HG02885 (cell line): Measurements from ENCODE around the gene TCF7.

Source experiments
- ATAC-seq: cut with Tn5 transposase; IDR thresholded peaks from one replicate; pipeline ENCODE4 v1.9.1; 2021; ENCODE audit warnings: mild to moderate bottlenecking; ENCODE audit not compliant: unreplicated experiment, poor library complexity

TCF7 gene

DNA sequence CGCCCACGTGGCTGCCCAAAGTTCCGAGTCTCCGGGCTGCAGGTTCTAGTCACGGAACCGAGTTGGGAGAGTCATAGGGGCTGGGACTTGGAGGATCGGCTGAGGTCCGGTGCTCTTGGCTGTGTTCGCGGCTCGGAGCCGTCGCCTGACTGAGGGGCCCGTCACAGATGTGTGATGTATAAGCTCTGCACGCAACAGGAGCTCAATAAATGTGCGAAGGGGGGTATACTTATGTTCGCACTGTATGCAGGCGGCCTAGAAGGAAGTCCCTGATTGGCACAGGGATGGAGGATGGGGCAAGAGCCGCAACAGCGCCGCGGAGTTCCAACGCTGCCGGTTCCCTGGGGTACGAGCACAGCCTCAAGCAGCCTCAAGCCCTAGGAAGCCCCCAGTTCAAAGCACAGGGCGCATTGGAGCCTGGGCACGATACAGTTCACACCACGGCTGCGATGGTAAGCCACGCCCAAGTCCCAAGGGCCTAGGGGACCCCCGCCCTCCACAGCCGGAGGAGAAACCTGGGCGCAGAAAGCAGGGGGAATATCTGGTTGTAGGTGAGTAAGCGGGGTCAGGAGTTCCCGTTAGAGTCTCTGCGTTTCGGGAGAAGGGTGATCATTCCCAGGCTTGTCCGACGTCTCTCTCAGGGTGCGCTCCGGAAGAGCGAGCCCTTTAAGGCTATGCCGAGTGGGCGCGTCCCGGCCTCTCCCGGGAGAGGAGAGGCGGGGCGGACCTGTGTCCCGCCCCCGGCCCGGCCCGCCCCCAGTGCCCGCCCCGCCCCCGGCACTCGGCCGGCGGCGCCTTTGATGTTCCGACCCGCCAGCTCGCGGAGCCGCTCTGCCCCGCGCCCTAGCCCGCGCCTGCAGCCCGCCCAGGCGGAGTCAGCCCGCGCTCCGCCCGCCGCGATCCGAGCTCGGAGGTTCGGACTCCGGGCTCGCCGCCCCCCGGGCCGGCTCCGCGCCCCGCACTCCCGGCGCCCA is at the start of gene TCF7:
TCF7 (plus strand) TSS at position 780 of the 974 bp plus-strand sequence. CDS start 226 bp downstream, outside the sequence.
- ATAC-seq: peak; percentile 85

GRCh38 chr5:134069553-134069952 is 44.9 kb upstream of the TCF7 start:
- no peak for ATAC-seq

DNA sequence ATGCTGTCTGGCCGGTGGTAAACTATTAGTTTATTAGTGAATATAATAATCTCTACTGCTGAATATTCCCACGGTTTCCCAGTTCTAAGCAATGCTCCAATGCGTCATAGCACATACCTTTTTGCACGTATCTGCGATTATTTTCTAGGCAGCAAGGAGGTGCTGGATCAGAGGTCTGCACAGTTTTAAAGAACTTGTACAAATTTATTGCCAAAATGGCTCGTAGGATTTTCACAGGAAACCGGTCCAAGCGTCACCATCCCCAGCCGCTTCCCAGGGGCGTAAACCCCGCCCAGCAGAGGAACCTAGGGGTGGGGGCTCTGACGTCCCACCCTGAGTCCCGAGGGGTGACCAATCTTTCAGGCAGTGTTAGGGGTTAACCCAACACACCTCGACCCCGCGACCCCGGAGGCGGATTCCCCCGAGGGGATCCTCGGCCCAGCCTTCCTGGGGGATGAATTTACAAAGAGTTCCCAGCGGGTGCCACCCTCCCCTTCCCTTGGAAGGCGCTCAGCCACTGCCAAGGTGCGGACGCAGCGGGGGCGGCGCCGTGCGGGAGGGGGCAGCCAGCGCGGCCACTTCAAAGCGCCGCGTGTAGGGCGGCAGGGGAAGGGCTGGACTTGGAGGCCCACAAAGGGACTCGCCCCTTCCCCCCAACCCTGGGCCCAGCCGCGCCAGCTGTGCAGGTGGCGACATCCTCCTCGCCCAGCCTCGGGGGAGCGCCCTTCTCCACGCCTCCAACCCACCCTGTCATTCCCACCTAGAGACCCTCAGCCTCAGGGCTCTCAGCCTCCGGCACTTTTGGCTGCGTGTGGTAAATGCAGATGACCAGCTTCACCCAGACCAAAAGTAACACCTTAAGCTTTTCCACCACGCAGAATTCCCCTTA is 43.5 kb upstream of the TCF7 start:
- ATAC-seq: peak; percentile 53

DNA sequence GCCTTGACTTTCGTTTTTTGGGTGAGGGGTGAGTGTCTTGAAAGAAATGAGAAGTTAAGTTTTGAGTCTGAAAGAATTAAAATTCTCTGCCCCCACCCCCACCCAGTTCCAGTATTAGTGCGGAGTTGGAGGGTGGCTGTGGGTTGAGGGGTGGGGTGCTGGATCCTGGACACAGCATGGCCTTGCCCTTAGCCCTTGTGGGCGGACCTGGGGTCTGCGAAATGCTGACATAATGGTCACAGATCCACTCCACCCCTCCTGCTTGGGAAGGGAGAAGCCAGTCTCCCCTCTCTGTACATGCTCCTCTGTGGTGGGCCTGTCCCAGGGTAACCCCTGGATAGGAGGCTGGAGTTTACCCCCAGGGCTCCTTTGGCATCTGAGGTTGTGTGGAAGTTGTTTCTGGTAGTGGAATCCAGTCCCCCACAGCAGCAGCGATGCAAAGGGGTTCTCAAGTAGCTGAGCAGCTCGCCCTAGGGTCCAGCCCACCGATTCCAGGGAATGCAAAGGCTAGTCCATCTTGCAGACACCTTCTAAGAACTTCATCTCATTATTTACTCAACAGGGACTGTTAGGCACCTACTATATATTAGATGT is 42.8 kb upstream of the TCF7 start:
- peak; percentile 25 for ATAC-seq

DNA sequence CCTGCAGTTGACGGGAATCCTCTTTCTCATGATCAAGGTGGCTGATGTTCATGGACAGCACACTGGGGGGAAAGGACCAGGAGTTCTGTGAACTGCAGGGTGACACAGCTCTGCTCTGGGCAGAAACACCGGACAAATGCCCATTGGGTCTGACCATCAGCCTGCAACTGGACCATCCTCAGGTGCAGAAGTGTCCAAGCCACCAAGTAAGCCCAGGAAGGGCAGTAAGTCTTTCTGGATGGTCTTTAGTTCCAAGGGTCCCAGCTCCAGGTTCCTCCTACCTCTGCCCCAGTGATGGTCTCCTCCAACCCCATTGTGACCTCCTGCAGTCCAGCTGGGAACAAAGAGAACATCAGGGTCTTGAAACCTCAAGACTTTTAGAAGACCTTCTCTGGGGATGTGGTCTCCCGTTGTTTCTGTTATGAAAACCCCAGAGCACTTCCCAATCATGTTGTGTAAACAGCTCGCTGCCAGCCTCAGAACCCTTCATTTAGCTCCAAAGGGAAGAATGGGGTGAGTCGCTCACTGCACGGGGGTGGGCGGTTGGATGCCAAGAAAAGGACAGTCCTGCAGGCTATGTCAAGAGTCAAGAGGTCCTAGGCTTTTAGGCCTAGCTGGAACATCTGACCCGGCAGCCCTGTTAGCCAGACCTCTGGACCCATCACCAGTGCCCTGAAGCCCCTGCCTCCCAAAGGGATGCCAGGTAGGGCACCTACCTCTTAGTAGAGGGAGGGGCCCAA is 41.8 kb upstream of the TCF7 start:
- no peak for ATAC-seq

DNA sequence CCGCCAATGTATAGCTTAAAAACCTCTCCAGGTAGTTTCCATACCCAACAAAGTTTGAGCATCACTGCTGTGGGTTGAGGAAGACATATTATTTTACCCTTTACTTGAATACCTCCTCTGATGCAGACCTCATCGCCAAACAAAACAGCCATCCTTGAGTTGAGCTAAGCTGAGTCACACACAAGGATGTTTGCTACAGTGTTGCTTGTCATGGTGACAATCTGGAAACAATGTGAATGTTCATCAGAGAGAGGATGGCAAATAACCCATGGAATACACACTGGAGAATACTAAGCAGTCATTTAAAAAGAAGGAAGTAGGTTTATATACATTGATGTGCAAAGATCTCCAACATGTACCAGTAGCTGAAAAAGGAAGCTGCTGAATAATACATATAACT is 41.1 kb upstream of the TCF7 start:
- no peak for ATAC-seq

- no peak for ATAC-seq
Measured at GRCh38 chr5:134075102-134075501, 39.4 kb upstream of the TCF7 start.

DNA sequence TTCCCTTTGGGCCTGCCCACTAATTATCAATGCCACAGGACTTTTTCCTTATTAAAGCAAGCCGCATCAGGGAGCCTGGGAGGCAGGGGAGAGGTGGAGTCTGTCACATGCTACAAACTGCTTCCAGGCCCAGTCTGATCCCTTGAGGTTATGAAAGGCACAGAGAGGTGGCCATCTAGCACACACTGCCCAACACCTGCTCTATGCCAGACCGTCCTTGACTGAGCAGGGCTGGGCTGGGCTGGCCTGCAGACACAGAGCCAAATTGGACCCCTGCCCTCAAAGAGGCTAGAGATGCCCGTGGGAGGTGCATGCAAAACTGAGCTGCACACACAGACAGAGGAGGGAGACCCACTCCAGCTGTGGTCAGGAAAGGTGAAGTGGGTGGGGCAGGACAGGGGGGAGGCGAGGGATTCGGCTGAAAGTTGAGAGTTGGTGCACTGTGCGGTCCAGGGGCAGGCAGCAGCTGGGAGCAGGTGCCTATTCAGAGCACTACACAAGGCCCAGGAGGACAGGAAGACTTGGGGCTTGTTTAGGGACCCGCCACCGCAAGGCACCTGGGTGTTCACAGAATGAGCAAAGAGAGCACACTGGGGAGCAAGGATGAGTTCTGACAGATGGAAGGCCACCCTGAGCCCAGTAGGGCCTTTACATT is 36.4 kb upstream of the TCF7 start:
- no peak for ATAC-seq

- ATAC-seq: no peak
Measured at GRCh38 chr5:134079748-134080581, 34.5 kb upstream of the TCF7 start.

- ATAC-seq: no peak
Measured at GRCh38 chr5:134082264-134082992, 32.1 kb upstream of the TCF7 start.

DNA sequence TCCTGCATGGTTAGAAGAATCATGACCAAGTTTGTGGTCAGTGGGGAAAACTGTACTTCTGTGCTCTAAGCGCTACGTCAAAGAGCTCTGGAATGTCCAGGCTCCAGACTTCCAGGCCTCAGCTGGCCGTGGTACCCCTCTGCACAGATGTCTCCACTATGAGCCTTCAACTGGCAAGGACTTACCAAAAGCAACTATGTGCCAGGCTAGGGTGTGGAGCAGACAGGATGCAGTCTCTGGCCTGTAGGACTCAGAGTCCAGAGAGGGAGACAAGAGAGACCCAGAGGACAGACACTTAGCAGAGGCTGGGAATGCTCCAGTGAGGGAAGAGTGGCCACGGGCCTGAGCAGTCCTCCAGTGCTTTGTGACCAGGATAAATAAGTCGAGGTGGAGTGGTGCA is 31.0 kb upstream of the TCF7 start:
- no peak for ATAC-seq

GRCh38 chr5:134084022-134084565 is 30.4 kb upstream of the TCF7 start:
- ATAC-seq: no peak

DNA sequence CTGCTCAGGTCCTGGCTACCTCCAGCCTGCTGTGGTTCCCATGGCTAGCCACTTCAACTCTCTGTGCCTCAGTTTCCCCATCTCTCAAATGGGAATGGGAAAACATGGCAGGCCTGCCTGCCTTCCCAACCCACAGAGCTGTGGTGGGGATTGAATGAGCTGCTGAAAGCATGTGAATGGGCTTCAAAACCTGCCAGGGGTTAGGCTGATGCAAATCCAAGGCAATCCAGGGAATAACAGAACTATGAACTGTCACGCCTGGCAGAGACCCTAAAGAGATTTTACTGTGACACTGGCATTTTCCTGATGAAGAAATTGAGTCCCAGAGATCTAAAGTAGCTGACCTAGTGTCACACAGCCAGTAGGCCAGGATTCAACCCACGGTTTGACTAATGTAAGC is 29.9 kb upstream of the TCF7 start:
- no peak for ATAC-seq

DNA sequence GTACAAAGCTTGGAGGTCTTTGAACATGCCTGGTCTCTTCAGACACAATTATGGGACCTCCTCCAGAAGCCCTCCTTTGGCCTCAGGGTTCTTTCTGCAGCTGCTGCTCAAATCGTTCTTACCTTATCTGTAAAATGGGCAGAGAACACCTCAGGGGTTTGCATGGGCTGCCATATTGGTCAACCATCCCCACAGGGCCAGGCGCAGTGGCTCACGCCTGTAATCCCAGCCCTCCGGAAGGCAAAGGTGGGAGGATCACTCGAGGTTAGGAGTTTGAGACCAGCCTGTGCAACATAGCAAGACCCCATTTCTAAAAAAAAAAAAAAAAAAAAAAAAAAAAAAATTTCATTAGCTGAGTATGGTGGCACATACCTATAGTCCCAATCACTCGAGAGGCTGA is 29.1 kb upstream of the TCF7 start:
- ATAC-seq: no peak

- ATAC-seq: no peak
Measured at GRCh38 chr5:134086225-134086942, 28.1 kb upstream of the TCF7 start.

- no peak for ATAC-seq
Measured at GRCh38 chr5:134086943-134087305, 27.6 kb upstream of the TCF7 start.

DNA sequence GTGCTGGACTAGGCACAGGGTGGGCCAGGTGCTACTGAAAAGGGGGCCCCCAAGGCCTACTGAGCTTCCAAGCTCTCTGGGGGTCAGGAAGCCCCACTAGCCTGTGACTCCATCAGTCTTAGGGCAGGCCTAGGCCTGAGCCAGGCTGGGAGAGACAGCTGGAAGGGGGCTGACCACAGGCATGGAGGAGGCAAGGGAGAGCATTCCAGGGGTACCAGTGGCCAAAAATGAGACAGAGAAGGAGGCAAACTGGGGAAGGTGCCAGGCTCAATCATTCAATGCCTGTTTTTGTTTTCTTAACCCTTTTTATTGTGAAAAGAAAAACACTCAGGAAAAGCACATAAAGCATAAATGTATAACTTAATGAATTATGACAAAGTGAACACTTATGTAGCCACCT is 26.2 kb upstream of the TCF7 start:
- ATAC-seq: no peak
